Smooth muscle cell of the brain vasculature (primary cell): ENCODE data around the gene CSMD2.

Experiments
- DNase-seq: peaks from one replicate; pipeline ENCODE4 v3.0.0-alpha.2; 2012; ENCODE audit warnings: low read depth, low spot score

CSMD2 gene

DNA sequence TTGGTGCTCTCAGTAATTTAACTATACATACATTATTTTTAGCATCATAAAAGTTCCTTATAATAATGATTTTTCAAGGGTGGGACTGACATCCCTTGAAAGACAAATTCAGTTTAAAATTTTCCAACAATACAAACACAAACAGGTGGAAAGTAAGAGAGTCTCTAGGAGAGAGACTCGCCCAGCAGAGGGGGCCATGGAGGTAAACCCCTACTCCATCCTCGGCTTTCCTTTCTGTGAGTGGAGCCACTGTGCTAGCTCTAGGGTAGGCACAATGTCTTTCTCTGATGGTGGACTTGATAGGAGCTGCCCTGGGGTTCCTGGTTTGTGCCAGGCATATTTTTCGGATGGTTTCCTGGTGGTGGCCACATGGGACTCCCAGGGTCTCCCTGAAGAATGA lies 8.3 kb downstream of the CSMD2 start:
- no peak for DNase-seq

DNA sequence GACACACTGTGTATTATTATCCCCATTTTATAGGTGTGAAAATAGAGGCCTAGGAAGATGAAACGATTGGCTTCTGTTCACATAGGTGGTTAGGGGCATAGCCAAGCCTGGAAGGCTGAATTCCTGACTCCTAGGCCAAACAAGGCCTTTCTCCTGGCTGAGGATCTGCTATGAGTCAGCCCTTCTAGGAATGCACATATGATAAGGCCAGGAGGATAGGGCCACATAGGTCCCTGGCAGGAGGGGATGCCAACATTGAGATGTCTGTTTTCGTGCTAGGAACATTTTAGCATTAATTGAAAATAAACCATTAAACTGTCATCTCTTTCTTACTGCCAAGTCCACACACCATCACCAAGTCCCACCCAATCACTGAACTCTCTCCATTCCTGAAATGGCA lies 9.2 kb downstream of the CSMD2 start:
- DNase-seq: no peak

DNA sequence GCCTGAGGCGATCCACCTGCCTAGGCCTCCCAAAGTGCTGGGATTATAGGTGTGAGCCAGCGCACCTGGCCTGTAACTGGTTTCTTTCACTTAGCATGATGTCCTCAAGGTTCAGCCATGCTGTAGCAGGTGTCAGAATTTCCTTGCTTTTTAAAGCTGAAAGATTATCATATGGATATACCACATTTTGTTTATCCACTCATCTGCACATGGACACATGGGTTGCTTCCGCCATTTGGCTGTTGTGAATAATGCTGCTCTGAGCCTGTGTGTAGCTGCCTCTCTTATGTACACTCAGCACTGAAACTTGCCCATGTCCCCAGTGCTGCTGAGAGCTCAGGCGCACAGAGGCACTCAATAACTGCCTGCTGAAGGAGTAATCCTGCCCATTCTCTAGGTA lies 11.8 kb downstream of the CSMD2 start:
- no peak for DNase-seq

DNA sequence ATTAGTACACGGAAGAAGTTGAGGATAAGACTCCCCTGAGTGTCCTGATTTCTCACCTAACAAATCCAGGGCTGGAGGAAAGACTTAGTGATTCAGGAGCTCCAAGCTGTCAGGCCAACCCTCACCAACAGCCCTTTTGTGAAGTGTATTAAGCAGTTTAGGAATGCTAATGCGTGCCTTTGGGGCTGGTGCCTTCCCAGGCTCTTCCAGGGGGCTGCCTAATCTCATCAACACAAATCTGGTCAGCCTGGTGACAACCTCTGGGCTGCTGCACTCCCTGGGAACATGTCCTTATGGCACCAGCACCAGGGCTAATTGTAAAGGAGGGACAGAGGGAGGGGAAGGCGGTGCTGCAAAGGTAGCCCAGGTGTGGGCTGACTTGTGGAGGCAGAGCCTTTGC lies 15.5 kb downstream of the CSMD2 start:
- DNase-seq: no peak

DNA sequence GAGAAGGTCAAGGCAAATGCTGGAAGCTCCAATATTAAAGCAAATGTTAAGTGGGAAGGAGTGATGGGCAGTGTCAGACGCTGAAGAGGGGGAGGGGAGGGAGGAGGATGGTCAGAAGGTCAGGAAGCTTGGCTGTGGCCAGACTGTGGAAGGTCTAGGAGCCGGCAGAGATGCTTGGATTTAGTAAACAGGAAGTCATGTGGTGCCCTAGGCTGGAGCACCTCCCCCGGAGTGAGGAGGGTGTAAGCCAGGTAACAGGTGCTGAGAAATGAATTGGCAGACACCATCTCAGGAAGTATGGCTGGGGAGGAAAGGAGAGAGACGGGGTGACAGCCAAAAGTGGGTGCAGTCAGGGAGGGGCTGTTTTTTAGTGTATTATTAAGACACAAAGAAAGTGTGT lies 17.7 kb downstream of the CSMD2 start:
- no peak for DNase-seq

DNA sequence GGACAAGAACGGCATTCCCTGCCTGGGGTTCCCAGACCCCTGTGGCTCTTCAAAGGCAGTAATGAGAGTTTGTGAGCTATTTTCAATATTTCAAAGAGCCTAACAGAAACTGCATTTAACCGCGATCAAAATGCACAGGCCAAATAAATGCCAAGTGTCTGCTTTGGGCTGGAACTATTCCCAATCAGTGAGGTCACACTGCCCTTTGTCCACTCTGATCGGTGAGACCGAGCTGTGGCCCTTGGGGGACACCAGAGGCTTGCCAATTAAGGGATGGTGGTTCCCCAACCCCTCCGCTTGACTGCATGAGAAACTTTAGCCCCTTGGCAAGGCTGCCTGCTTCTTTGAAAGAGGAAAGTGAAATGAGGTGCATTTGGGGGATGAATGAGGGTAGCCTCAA lies 20.3 kb downstream of the CSMD2 start:
- DNase-seq: no peak

DNA sequence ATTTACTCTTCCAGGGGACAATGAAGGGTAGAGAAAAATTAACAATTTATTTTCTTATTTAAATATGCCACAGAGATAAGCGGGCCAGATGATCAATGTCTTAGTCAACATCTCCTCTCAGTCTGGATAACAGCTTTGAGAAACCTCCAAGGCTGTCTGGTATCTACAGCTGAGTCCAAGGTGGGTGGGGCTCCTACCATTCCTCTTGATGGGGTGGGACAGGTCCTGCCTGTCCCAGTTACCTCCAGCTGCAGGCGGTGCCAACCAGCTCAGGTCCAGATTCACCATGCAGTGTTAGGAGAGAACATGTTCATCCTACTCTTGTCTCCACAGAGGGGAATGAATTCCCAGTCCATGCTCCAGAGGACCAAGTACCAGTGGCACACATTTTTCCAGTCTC lies 21.1 kb downstream of the CSMD2 start:
- DNase-seq: no peak

DNA sequence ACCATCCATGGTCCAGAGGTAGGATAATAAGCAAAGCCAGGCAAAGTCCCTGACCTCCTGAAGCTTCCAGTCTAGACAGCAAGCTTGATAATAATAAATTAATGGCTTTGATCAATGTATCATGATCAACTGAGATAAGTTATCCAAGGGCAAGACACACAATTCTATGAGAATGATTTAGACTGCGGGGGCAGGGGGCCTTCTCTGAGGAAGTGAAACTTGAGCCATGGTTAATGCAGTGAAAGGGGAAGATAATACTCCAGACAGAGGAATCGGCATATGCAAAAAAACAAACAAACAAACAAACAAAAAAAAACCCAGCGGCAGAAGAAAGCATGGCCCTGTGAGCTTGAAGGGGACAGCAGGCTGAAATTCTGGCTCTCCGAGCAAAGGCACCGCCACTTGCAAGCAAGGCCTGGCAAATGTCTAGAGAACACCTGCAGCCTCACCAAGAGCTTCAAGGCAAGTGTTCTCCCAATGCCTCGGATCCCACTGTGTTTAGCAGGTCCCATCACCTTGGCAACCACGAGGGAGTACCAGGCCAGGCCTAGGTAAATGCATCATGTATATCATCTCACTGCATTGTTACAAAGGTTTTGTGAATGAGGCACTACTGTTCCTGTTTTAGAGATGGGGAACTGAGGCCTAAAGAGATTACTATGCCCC lies 24.9 kb downstream of the CSMD2 start:
- no peak for DNase-seq

DNA sequence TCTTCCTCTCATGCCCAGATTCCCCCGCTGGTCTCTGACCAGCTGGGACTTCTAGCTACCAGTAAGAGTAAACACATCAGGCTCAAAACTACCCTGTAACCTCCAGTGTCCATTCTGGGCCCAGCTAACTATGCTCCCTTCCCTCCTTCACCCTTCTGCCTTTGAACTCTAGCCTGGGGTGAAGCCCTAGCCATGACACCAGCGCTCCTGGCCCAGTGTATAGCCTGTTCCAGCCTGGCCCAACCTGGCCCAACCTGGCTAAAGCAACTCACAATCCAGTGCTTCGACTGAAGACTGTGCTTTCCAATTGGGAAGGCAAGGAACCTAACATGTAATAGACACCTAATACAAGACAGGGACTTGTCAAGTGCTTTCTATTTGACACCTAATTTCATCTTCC lies 27.6 kb downstream of the CSMD2 start:
- DNase-seq: no peak

DNA sequence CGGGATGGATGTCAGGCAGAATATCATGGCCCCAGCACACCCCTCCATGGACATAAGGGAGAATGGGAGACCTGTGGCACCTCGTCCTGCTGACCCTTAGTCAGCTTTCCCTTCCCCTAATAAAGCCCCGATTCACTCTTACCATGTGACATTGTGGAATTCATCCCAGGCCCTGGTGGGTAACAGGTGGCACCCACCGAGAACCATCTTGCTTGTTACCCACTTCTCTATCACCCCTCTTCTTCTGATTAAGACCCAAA lies 32.9 kb downstream of the CSMD2 start:
- DNase-seq: no peak

DNA sequence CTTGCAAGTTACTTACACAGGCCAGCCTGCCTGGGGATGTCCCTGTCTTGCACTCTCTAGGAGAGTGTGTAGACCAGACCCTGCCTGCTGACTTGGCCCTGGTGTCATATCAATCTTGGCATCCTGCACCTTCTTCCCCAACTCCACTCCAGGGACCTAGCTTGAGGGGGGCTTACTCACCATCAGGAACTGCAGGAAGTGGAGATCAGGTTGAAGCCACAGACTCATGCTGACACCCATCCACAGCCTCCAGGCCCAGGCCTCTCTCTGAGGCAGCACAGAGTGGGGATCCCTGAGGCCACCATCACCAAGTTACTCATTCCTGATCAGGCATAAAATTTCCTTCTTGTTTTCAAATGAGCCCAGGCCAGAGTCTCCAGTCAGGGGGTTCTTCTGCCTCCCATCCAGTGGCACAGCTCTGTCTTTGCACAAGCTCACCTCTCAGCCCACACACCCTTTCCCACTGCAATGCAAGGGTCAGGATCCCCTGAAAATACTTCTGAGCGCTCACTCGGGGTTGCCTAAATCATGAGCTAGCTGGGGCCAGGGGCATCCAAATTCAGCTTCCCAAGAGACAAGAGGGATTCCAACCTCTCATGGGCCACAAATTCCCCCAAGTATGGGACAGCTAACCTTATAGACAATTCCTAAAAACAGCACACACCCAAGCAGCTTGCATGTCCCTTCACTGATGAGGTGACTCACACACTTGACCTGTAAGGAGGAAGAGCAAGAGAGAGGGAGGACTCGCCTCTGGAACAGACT lies 33.5 kb downstream of the CSMD2 start:
- DNase-seq: no peak

DNA sequence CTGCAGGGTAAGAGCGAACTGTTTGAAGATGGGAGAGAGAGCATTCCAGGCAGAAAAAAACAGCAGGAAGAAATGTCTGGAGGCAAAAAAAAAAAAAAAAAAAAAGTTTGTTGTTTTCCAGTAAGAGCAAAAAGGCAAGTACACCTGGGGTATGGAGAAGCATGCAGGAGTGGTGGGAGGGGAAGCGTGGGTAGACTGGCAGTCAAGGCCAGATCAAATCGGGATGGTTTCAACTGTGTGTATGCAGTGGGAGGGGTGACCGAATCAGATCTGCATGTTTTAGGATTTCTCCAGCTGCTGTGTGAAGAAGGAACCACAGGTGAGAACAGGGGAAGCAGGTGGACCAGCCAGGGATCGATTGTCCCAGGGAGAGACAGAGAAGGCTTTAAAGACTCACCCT lies 34.7 kb downstream of the CSMD2 start:
- no peak for DNase-seq

DNA sequence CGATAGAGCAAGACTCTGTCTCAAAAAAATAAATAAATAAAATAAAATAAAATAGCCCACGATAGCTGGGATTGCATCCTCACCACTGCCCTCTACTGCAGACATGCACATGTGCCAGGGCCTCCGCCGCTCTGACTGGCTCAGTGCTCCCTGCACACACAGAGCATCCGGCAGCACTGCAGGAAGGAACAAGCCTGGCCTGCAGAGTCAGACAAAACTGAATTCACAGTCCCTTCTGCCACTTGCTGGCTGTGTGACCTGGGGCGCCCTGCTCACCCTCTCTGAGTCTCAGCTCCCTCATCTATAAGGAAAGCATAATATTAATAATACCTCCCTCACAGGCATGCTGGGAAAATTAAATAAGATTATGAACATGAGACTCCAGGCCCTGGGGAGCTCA lies 35.4 kb downstream of the CSMD2 start:
- no peak for DNase-seq

DNA sequence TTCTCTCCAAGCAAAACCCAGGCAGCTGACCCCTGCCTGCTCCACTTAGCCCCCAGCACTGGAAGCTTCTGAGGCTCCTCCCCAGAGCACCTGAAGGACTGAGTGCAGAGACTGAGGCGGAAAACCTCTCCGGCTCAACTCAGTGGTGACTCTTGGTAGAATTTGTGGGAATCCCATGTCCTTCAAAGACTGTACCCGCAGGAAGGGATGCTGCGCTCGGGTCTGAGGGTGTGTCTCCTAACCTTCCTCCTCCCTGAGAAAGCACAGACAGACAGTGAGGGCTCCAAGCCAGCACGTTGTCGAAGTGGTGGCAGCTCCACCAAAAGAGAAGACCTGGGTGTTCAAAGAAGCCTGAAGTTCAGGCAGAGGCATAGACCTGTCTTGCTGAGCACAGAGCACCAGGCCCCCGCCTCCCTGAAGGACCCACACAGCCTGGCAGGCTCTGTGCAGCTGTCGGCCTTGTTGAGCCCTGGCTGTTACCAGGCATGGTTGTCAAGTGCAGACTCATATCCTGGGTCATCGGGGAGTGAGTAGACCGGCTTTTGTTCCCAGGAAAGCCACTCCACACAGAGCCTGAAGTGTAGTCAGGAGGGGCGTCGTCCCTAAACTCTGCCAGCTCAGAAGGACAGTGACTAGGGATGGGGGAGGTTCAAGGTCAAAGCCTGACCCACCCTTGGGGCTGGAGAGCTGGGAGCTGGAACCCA lies 36.7 kb downstream of the CSMD2 start:
- no peak for DNase-seq

DNA sequence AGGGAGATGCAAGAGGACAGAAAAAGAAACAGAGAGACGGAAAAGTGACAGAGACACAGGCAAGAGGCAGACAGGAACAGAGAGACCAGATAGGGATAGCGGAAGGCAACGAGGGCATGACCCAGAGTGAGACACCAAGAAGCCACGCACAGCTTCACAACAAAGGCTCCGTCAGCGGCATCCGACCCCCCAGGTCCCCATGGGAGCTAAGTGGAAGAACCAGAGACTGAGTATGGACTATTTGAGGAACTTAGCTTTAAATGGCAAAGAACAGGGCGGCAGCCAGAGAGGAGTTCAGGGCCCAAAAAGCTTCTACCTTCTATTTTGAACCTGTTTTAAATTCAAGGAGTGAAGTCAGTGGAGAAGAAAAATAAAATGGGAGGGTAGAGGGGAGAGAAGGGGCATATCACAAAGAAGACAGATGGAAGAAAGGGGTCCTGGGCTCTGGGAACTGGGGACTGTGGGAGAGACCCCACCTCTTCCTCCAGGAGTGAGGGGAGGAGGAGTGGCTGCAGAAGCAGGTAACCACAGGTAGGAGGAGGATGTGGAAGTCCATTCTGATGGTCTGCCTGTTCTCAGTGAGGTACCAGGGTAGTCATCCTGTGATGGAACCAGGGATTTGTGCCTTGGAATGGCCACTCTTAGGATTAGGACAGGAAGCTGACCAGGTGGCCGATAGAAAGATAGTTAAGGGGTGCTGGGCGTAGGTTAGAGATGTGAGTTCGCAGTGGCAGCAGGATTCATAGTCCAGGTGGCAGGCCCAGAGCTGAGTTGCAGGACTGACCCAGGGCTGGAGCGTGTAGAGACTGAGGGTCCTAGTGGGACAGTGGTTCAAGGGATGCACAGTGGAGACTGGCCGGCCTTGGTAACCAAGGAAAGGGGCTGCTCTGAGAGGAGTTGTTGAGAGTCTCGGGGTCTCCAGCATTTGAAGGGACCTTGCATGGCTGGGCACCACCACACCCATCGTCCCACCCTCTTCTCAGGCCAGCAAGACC lies 37.7 kb downstream of the CSMD2 start:
- DNase-seq: no peak

DNA sequence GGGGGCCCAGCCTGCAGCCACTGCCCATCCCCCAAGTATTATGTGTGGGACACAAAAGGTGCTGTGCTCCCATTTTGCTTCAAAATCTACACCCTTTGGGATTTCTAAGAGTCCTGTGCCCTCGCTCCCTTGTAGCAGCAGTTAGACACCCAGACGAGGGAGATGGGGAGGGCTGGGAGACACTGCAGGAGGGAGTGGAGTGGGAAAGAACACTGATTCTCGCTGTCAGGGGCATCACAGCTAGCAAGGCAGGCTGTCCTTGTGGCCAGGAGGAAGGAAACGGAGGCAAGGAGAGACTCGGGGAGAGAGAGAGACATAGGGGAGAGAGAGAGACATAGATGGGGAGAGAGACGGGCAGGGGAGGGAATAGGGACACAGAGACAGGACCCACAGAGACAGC lies 38.5 kb downstream of the CSMD2 start:
- DNase-seq: no peak

DNA sequence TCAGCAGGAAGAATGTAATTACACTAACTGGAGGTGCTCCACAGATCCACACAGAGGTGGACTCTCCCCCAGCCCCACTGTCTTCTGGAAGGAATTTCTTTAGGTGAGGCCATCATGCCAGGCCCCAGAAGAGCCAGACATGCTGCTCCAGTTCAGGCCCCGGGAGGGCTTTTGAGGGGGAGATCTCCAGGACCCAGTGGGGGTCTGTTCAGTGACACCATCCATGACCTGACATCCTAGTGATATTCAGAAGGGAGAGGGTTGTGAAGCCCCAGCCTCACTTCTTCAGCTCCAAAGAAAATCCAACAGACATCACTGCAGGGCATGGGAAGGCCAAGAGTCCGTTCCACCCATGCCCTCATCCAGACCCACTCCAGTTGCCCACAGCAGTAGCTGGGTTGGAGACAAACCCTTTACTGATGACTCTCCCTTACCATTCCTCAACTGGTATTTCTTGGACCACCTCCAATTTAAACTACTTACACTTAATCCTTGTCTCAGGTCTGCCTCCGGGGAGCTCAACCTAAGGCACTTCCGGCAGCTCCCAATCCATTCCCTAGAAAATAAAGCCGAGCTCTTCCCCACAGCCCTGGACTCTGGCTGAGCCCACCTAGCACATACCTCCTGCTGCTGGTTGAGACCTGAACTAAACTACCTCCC lies 39.2 kb downstream of the CSMD2 start:
- DNase-seq: no peak

DNA sequence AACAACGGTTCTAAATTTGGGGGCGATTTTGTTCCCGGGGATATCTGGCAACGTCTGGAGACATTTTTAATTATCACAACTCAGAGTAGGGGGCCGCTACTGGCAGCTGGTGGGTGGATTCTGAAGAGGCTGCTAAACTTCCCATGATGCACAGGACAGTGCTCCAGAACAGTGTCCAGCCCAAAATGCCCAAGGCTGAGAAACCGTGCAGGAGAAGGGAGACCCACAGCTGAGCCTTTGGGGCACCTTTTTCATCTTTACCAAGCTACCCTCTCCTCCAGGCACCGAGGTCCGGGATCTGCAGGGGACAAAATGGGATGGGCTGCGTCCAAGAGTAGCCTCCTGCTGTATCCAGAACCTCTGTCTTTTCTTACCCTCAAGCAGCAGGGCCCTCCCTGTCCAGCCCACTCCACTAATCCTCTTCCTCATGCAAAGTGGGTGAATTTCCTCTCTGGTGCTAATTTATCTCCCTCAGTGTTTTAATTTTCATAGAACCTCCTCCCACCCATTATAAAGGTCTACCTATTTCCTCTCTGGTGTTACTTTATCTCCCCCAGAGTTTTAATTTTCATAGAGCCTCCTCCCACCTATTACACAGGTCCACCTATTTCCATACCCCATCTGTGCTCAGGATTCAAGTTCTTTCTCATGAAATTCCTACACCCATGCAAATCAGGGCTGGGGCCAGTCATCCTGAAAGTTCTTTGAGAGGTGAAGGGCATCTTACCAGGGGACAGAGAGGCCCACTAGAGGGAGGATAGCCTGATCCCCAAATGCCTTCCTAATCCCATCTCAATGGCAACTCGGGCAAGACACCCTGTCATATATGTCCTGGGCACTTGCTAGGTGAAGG lies 42.7 kb downstream of the CSMD2 start:
- DNase-seq: no peak

DNA sequence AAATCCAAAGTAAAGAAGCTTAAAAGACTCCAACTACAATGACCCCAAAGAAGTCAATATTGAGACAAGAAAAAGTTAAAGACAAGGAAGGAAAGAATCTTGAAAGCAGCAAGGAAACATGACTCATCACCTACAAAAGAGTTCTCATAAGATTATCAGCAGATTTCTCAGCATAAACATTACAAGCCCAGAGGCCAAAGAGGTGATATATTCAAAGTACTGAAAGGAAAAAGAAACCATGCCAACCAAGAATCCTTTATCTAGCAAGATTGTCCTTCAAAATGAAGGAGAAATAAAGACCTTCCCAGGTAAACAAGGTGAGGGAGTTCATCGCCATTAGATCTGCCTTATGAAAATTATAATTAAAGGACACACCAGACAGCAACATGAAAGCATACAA lies 49.8 kb downstream of the CSMD2 start:
- DNase-seq: no peak

DNA sequence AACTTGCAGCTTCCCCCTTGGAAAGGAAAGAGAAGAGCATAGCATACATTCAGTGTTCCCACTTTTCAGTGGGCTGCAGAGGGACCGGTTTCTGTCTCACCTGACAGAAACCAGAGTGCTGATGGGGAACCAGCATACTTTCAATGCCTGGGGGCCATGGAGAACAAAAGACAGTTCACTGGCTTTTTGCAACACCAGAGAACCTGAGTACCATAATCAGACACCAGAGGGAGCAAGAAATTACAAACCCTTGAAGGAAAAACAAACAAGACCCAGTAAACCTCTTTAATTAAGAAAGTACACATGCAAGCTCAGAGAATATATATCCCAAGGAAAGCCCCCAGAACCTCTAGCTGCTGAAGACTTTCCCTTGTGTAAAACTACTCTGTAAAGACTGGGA lies 51.1 kb downstream of the CSMD2 start:
- DNase-seq: no peak

DNA sequence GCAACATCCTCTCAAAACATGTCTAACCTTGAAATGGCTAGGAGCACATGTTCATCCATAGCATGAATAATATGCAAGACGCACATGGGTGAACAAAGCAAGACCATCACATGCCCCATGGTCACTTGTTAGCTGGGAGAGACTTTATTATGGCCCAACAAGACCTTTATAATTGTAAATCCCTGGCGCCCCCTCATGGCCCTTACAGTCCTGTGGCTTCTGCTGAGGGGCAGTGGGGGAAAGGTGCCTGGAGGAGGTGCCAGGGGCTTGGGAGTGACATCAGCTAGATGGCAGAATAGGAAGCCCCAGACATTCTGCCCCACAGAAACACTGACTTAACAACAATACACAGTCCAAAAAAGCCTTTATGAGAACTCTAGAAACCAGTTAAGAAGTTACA lies 51.7 kb downstream of the CSMD2 start:
- DNase-seq: no peak
